OCI-LY7 (cell line): ENCODE results near the gene AGBL4. TPM values are rescaled to one million over a fixed set of nuclear protein-coding genes. Genes with fewer than 3 reads are reported as not detected.

Experiments used
- BruUV-seq: library from RNA; stranded (reverse); fragments of 400-500 nt; replicated peaks from 2 replicates; lab custom pipeline; 2021; lab: Mats Ljungman, UMichigan
- CTCF ChIA-PET: fragments of 300-600 bp; sonication (Branson Sonifier 250); formaldehyde crosslinking; loops from one replicate; lab custom pipeline; 2022; ENCODE audit warnings: antibody characterized with exemption; ENCODE audit not compliant: unreplicated experiment; lab: Charles Lee
- POLR2A ChIA-PET: fragments of 300-600 bp; sonication (Branson Sonifier 250); formaldehyde crosslinking; loops from one replicate; lab custom pipeline; 2022; ENCODE audit warnings: antibody characterized with exemption; lab: Charles Lee
- DNase-seq: peaks from one replicate; pipeline ENCODE4 v3.0.0-alpha.2; 2015; ENCODE audit warnings: low spot score
- H2AFZ ChIP-seq: fragments of 200-600 bp; sonication (generic), shearing (Covaris generic); 2 replicates; pipeline ENCODE4 v1.6.1; 2014; ENCODE audit warnings: mild to moderate bottlenecking, antibody characterized with exemption, low read length, moderate library complexity
- H3K27ac ChIP-seq: fragments of 200-600 bp; sonication (generic); 2 replicates; pipeline ENCODE4 v1.5.1; 2014; ENCODE audit warnings: mixed run types, low read depth, mild to moderate bottlenecking, moderate library complexity, low read length, inconsistent platforms; ENCODE audit not compliant: poor library complexity, severe bottlenecking
- H3K36me3 ChIP-seq: fragments of 200-600 bp; sonication (generic); 2 replicates; pipeline ENCODE4 v1.6.1; 2014; ENCODE audit warnings: mild to moderate bottlenecking, antibody characterized with exemption, low read length, moderate library complexity, mixed read lengths; ENCODE audit not compliant: insufficient read depth
- H3K4me1 ChIP-seq: fragments of 200-600 bp; sonication (generic); 2 replicates; pipeline ENCODE4 v1.5.1; 2014; ENCODE audit warnings: mild to moderate bottlenecking, low read length; ENCODE audit not compliant: insufficient read depth, poor library complexity, severe bottlenecking
- H3K4me2 ChIP-seq: fragments of 200-600 bp; sonication (generic); 2 replicates; pipeline ENCODE4 v1.6.1; 2014; ENCODE audit warnings: mild to moderate bottlenecking, low read length
- H3K4me3 ChIP-seq: fragments of 200-600 bp; sonication (generic); 2 replicates; pipeline ENCODE4 v1.5.1; 2014; ENCODE audit warnings: mild to moderate bottlenecking, low read depth, low read length; ENCODE audit not compliant: poor library complexity, severe bottlenecking
- H3K79me2 ChIP-seq: fragments of 200-600 bp; sonication (generic); 2 replicates; pipeline ENCODE4 v1.6.1; 2016; ENCODE audit warnings: low read depth, mild to moderate bottlenecking, low read length, moderate library complexity, mixed read lengths; ENCODE audit not compliant: insufficient read depth
- H3K9me2 ChIP-seq: fragments of 200-600 bp; sonication (generic); 2 replicates; pipeline ENCODE4 v1.6.1; 2016; ENCODE audit warnings: mild to moderate bottlenecking, low read length, mixed read lengths; ENCODE audit not compliant: insufficient read depth
- H3K9me3 ChIP-seq: fragments of 200-600 bp; sonication (generic); 2 replicates; pipeline ENCODE4 v1.6.1; 2014; ENCODE audit warnings: mild to moderate bottlenecking, mixed run types, low read length, mixed read lengths
- H4K20me1 ChIP-seq: fragments of 200-600 bp; sonication (generic); 2 replicates; pipeline ENCODE4 v1.6.1; 2014; ENCODE audit warnings: mild to moderate bottlenecking, antibody characterized with exemption, low read length, moderate library complexity, mixed read lengths; ENCODE audit not compliant: insufficient read depth
- CTCF ChIP-seq: fragments of 200-600 bp; sonication (generic); conservative IDR thresholded peaks from 2 replicates; pipeline ENCODE4 v1.5.1; 2014; ENCODE audit warnings: mild to moderate bottlenecking, antibody characterized with exemption, low read length, moderate library complexity, mixed read lengths
- EZH2phosphoT487 ChIP-seq: fragments of 200-600 bp; sonication (generic); IDR thresholded peaks from 2 replicates; pipeline ENCODE4 v1.6.1; 2018; ENCODE audit warnings: low read depth, borderline replicate concordance, mild to moderate bottlenecking, mixed run types, antibody characterized with exemption, low read length, moderate library complexity, mixed read lengths
- intact Hi-C: fragments of 100-400 bp; cut with micrococcal nuclease; formaldehyde crosslinking; loops from one replicate; pipeline ENCODE4 v1.10.0; 2022; ENCODE audit not compliant: unreplicated experiment
- total RNA-seq, 2 experiments: library from RNA; depleted of rRNA in 1 of 2; stranded (reverse); fragments of >200 nt in 1 of 2; shearing (Covaris generic) in 1 of 2; gene quantifications; 2 replicates each; pipeline ENCODE4 v1.2.3, GENCODE V29; 2014 to 2022

AGBL4 gene
- total RNA-seq, 2 experiments from 2014 or later, result not detected

GRCh38 chr1:48948562-48948961, 1075.2 kb downstream of the AGBL4 start:
- H3K27ac ChIP-seq, result no peak overlapping the region
- no peaks in the 10 kb centered on the region for H3K9me2 ChIP-seq
- H3K36me3 ChIP-seq, result no peaks in the 10 kb centered on the region
- H2AFZ ChIP-seq, result no peak overlapping the region
- no peak overlapping the region for H3K4me2 ChIP-seq
- intact Hi-C loops, result no loop called here
- H3K79me2 ChIP-seq, result no peaks in the 10 kb centered on the region
- ChIA-PET POLR2A (no interaction called here), CTCF (no interaction called here)
- H3K4me1 ChIP-seq, result no peaks in the 10 kb centered on the region
- TF ChIP-seq CTCF, result no peak
- no peaks in the 10 kb centered on the region for H4K20me1 ChIP-seq
- H3K4me3 ChIP-seq, result no peak overlapping the region
- no peak for DNase-seq
- H3K9me3 ChIP-seq, result no peaks in the 10 kb centered on the region
- BruUV-seq, result no TSS peak

DNA sequence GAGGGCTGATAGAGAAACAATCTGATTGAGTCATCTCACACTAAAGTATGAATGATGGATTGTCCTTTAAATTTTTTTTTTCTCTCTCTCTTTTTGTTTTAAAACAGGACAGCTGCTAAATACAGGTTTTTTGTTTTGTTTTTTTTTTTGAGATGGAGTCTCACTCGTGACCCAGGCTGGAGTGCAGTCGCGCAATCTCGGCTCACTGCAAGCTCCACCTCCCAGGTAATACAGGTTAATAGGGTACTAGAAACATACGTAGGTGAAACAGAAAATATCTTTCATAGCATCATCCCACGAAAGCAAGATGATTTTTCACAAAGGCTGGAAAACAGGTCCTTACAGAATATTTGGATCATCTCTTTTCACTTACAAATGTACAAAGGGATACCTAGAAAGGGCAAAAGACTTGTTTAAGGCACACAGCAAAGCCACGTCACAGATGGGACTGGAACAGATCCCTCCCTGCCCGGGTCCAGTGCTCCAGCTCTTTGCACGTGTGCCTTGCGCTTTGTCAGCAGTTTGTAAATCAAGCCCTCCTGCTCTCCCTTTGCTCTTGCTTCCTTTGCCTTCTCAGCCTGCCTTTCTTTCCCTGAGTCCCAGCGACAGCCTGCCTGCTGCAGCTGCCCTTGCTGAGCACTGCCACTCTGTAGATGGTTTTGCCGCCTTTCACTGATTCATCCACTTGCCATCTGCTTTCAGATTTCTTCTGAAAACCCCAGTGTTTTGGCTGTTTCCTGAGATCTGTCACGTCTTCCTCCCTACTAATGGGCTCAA, 1075.8 kb downstream of the AGBL4 start:
- H3K4me3 ChIP-seq, result no peak overlapping the region
- POLR2A ChIA-PET, result no interaction called here
- H3K9me2 ChIP-seq, result no peaks in the 10 kb centered on the region
- H3K36me3 ChIP-seq, result no peaks in the 10 kb centered on the region
- intact Hi-C loops, result no loop called here
- CTCF ChIA-PET, result no interaction called here
- no peak for DNase-seq
- no peaks in the 10 kb centered on the region for H3K9me3 ChIP-seq
- H3K27ac ChIP-seq, result no peak overlapping the region
- no TSS peak for BruUV-seq
- no peaks in the 10 kb centered on the region for H3K79me2 ChIP-seq
- H4K20me1 ChIP-seq, result no peaks in the 10 kb centered on the region
- H3K4me1 ChIP-seq, result no peaks in the 10 kb centered on the region
- H3K4me2 ChIP-seq, result no peak overlapping the region
- TF ChIP-seq EZH2phosphoT487 (no peak), CTCF (no peak)
- no peak overlapping the region for H2AFZ ChIP-seq

DNA sequence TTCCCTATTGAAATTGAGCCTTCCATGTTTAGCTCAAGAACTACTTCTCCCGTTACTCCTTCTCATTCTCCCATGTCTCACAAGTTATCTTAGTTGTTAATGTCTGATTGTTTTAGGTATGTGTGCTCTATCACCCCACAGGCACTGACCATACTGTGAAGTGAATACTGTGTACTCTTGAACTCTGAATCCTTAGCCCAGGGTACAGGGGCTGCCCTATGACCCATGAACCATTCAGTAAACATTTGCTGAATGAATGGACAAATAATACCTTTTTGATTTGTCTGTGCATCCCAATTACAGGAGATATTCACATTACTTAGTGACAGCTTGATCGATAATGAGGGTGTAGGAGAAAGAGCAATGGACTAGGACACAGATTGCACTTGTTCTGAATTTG, 1077.7 kb downstream of the AGBL4 start:
- H3K9me2 ChIP-seq, result no peaks in the 10 kb centered on the region
- no peak overlapping the region for H2AFZ ChIP-seq
- intact Hi-C loops, result no loop called here
- DNase-seq, result no peak
- H3K79me2 ChIP-seq, result no peaks in the 10 kb centered on the region
- no peaks in the 10 kb centered on the region for H4K20me1 ChIP-seq
- no peak overlapping the region for H3K4me3 ChIP-seq
- TF ChIP-seq CTCF (no peak), EZH2phosphoT487 (no peak)
- POLR2A ChIA-PET, result no interaction called here
- no peaks in the 10 kb centered on the region for H3K4me1 ChIP-seq
- no peaks in the 10 kb centered on the region for H3K9me3 ChIP-seq
- H3K4me2 ChIP-seq, result no peak overlapping the region
- H3K27ac ChIP-seq, result no peak overlapping the region
- no peaks in the 10 kb centered on the region for H3K36me3 ChIP-seq
- no TSS peak for BruUV-seq
- CTCF ChIA-PET, result no interaction called here
